GM12892 (cell line): ENCODE measurements around the gene LNP1. TPM values are rescaled to one million over a fixed set of nuclear protein-coding genes. Genes with fewer than 3 reads are reported as not detected.
A peak's percentile ranks its signal among the peaks of the same experiment; 100 is the strongest.
"Not testable (repeated sequence)": the region's sequence is repeated elsewhere in the genome, so short reads cannot be mapped to it uniquely, and the experiment has no call there.

Source experiments
- DNase-seq: peaks from one replicate; pipeline ENCODE4 v3.0.0; 2011; ENCODE audit not compliant: insufficient read length
- FAIRE-seq: peaks from 2 replicates; lab custom pipeline; 2011; peaks lifted over from hg19 to GRCh38; lab: Jason Lieb, UNC
- POLR2A ChIP-seq: IDR thresholded peaks from 2 replicates; pipeline ENCODE4 v1.6.1; 2011; ENCODE audit warnings: low read depth, low read length, control low read depth
- POLR2AphosphoS5 ChIP-seq: IDR thresholded peaks from 2 replicates; pipeline ENCODE4 v1.6.1; 2011; ENCODE audit warnings: low read depth, low read length, control low read depth
- TAF1 ChIP-seq: IDR thresholded peaks from 2 replicates; pipeline ENCODE4 v1.6.1; 2011; ENCODE audit warnings: low read depth, mild to moderate bottlenecking, control low read depth, low read length, borderline replicate concordance
- polyA plus RNA-seq: library from polyadenylated mRNA; unstranded; fragments of >200 nt; gene quantifications from one replicate; pipeline ENCODE4 v1.2.1, GENCODE V29; 2012; ENCODE audit warnings: missing spikeins, inconsistent platforms; ENCODE audit not compliant: missing spikeins

The LNP1 gene, protein sequence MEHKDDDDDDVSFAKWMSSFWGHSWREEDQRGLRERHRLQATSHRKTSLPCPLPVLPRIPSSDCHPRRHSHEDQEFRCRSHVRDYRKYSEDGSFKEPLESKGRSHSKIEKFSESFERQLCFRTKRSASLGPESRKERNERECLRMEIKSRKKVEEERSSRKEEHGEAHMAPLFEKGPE
- 0.95 TPM for polyA plus RNA-seq

DNA sequence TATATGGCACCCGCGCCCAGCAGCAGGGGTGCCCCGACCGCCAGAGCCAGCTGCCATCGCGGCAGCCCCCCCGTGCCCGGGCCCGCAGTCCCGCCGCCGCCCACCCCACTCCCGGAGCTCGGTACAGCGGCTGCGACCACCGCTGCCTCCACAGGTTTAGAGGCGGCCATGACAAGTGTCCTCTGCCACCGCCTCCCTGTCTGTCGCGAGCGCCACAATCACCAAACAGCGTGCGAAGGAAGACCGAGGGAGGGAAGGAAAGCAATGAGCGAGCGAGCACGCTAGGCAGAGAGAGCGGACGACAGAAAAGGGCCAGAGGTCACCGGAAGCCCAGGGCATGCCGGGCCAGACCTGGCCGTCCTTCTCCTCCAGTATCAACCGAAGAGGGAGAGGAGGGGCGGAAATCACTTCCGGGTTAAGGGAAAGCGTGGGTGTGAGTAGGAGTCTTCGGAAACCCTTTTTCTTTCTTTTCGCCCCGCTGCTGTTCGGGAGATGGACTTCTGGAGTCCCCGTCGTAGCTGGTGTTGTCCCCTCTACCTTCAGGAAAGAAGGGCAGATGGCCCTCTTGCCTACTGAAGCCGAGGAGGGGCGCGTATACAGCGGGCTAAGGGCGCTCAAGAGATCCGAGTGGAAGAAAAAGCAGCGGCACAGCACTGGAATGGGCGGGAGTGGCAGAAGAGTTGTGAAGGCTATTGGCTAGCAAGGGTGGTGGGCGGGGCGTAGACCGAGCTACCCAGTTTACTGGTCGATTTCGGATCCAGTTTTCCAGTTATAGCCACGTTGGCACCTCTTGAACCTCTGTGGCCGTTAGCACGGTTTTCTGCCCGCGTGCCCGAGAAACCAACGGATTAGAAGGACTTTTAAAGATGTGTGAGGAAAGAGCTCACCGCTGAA, at the start of gene LNP1, which contains the start of gene TOMM70:
Gene LNP1, plus strand, starts transcription at position 760 of the 894 bp plus-strand sequence. CDS start 28,191 bp downstream, outside the sequence.
Gene TOMM70, minus strand, starts transcription at position 310 of the 894 bp plus-strand sequence. Its CDS starts 140 bp downstream, at position 170.
- peak; percentile 18; the same call in 1 of the 2 replicates for TF ChIP-seq TAF1
- TF ChIP-seq POLR2AphosphoS5 = peak; percentile 90
- peak; percentile 87 for TF ChIP-seq POLR2A
- DNase-seq = peak; percentile 58
- peak; percentile 96 for FAIRE-seq

DNA sequence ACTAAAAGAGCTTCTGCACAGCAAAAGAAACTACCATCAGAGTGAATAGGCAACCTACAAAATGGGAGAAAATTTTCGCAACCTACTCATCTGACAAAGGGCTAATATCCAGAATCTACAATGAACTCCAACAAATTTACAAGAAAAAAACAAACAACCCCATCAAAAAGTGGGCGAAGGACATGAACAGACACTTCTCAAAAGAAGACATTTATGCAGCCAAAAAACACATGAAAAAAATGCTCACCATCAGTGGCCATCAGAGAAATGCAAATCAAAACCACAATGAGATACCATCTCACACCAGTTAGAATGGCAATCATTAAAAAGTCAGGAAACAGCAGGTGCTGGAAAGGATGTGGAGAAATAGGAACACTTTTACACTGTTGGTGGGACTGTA, 49.6 kb upstream of the LNP1 start:
- not testable (repeated sequence) for FAIRE-seq, DNase-seq

DNA sequence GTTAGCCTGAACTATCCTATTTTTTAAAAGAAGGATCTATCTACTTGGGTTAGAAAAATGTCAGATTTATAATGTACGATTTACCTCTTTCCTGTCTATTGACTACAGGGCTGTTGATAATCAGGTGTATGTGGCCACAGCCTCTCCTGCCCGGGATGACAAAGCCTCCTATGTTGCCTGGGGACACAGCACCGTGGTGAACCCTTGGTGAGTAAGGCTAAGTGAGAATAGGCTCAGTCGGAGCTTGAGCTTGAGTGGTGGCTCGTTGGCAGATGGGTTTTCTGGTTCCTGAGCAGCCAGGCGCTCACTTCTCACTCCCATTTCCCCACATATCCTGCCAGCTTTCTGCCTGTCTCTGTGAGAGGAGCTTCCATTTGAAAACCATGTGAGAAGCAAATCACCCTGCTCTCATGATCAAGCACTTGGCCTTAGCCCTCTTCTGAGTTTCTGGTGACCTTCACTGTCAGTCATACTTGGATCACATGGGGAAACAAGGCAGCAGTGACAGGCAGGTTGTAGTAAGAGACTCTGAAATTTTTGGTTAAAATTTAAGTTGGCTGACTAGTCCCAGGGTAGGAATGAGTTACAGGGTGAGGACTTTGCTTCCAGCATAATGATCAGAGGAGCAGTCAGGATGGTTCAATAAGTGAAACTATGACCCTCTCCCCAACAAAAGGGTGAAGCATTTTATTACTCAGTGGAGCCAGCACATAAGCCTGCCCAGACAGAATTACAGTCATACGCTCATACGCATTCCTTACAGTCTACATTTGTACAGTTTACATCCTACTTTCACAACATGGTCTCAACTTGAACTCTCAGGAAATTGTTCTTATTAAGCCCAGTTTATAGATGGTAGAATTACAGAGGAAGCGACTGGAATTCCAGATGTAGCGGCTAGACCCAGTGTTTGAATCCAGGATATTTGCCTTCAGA, 48.8 kb upstream of the LNP1 start:
- no peak for TF ChIP-seq POLR2A
- TF ChIP-seq POLR2AphosphoS5 = no peak
- TF ChIP-seq TAF1 = no peak
- FAIRE-seq (no peak), DNase-seq (no peak)

DNA sequence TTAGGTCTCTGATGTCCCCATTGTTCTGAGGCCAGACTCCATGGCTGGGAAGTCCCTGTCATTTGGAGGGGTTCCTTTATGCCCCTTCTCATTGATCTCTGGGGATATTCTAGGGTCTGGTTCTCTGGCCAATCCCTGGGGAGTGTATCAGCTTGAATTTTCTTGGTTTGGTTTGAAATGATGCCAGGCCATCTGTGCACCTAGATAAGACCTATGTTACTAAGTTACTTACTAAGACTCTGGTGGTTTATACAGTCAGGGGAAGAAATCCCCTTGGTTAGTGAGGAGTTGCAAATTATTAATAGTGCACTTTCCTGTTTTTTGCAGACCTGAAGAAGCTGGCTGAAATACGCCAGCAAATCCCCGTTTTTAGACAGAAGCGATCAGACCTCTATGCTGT, 46.5 kb upstream of the LNP1 start:
- DNase-seq = no peak
- TF ChIP-seq TAF1 = no peak
- no peak for FAIRE-seq

DNA sequence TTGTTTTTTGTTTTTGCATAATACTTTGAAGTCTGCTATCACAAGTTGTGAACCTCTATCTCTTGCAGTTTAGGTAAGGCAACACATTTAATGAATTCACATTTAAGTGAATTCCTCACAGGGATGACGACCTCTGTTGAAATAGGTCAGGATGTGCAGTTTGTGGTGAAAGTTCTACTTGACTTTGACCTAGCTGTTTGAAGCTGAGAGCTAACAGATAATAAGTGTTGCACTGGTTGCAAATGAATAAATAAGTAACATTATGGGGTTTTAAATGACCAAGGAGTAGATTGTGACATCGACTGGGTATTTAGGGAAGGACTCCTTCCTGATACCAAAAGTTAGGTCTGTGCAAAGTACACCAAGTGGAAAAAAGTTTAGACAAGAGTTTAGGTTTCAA, 42.9 kb upstream of the LNP1 start:
- DNase-seq (no peak), FAIRE-seq (no peak)
- TF ChIP-seq TAF1 (no peak), POLR2A (no peak), POLR2AphosphoS5 (no peak)

DNA sequence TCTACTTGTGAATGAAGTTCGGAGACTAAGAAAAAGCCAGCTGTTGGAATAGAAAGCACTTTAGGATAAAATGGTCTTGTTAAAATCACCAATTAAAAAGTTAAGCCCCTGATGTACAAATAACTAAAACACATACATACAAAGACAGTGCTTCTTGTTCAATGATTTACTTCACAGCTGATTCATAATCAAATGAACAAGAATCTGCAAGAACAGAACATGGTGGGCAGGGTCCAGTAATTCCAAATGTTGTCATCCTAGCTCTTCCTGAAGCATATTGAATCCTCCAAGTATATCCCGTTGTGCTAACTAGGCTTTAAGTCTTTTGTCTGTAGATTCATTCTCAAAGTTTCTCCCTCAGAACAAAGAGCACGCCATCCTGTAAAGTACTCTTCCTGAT, 42.3 kb upstream of the LNP1 start:
- no peak for FAIRE-seq
- TF ChIP-seq POLR2AphosphoS5 (no peak), POLR2A (no peak), TAF1 (no peak)
- DNase-seq = no peak

DNA sequence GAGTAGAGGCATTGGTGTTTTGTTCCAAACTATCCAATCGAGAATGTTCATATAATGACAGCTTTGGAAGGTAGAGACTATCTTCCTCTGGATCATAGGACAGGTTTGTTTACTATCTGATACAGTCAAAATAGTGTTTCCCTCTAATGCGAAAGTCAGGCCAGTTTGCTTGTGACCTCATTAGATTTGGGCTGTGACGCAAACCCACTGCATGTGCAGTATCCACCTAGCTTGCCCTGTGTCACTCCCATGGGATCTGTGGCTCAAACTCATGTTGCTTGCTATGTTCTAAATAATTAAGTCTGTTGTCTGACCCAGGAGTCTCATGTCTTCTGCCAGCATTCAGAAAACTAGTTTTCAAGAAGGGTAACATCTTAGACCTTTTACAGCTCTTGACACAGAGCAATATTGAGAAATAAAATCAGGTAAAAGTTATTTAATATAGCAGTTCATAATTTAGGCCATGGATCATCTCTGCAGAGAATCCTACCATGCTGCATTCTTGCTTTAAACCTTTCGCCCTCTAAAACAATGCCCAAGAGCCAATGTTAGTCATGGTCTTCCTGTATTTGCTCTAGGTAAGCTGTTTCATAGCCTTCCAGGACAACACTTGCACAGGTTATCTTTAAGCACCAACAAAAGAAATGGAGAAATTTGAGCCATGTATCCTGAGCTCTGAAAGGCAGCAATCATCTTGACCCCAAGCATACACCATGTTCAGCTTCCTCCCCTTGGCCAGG, 40.4 kb upstream of the LNP1 start:
- FAIRE-seq (no peak), DNase-seq (no peak)
- TF ChIP-seq POLR2AphosphoS5 (no peak), POLR2A (no peak), TAF1 (no peak)

DNA sequence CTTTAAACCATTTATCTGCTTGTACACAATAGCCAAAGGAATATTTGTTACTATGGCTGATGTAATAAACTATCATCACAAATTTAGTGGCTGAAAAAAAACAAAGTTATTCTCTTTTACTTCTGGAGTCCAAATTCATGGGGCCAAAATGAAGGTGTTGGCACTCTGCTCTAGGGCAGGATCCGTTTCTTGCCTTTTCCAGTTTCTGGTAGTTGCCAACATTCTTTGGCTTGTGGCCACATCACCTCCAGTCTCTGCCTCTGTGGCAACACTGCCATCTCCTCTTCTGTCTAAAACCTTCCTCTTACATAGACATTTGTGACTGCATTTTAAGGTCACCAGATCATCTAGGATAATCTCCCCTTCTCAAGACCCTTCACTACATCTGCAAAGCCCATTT, 39.4 kb upstream of the LNP1 start:
- no peak for DNase-seq
- no peak for TF ChIP-seq POLR2A
- no peak for TF ChIP-seq TAF1
- no peak for TF ChIP-seq POLR2AphosphoS5
- FAIRE-seq = peak; percentile 46

DNA sequence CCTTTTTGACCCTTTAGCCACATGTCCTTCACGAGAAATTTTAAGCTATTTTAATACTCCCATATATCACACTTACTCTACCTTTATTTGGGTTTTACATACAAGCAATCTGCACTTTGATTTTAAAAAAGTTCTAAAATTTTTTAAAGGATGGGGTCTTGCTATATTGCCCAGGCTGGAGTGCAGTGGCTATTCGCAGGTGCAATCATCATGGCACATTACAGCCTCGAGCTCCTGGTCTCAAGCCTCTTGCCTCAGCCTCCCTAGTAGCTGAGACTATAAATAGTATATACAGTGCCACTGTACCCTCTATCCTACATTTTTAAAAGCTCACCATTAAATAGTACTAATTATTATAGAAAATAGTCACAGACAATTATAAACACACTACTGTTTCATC, 36.9 kb upstream of the LNP1 start:
- no peak for TF ChIP-seq POLR2AphosphoS5
- TF ChIP-seq POLR2A = no peak
- TF ChIP-seq TAF1 = no peak
- DNase-seq (no peak), FAIRE-seq (no peak)

DNA sequence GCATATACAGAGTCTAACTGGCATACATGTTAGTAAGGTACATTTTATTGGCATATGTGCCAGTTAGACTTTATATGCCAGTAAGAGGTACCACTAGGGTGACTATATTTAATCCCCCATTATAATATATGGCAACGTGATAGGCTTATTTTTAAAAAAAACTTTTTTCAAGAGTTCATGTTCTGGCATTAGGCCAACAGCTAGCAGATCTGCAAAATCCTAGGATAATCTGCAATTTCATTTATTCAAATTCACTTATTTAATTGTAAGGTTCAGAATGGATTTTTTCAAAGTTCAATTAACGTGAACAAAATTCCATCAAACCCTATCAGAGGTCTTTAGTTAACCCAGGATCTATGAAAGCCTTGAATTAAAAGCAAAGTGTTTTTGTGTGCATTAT, 34.9 kb upstream of the LNP1 start:
- DNase-seq = no peak
- TF ChIP-seq TAF1 = no peak
- no peak for TF ChIP-seq POLR2A
- TF ChIP-seq POLR2AphosphoS5 = no peak
- no peak for FAIRE-seq

DNA sequence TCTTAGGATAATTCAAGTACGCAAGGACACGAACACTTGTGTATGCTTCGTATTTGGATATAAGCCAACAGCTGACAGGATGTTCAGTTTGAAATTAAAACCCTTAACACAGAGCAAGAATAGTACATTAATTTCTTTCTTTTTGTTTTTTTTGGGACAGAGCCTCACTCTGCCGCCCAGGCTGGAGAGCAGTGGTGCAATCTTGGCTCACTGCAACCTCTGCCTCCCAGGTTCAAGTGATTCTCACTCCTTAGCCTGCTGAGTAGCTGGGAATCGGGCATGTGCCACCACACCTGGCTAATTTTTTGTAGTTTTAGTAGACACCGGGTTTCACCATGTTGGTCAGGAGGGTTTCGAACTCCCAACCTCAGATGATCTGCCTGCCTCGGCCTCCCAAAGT, 32.9 kb upstream of the LNP1 start:
- FAIRE-seq = no peak
- TF ChIP-seq POLR2A = no peak
- TF ChIP-seq TAF1 = no peak
- TF ChIP-seq POLR2AphosphoS5 = no peak
- no peak for DNase-seq

DNA sequence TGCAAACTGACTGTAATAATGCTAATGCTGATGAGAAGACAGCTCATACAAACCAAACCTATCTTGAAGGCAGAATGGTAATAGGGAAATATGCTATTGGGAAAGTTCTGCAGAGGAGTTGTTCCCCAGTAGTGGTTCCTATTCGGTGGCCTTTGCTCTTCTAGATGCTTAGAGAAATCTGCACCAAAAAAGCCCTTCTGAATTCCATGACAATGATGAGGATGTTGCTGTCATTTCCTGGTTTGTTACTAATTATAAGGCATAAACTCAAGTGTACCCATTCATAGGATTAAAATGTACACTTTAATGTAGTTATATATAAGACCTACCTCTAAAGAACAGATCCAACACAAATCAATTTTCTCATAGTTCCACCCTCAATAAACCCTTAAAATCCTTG, 30.6 kb upstream of the LNP1 start:
- FAIRE-seq (no peak), DNase-seq (no peak)
- TF ChIP-seq TAF1 (no peak), POLR2A (no peak), POLR2AphosphoS5 (no peak)
